ENCODE results near the gene MYT1. TPM values are rescaled to one million over a fixed set of nuclear protein-coding genes. Genes with fewer than 3 reads are reported as not detected.
"Not testable (repeated sequence)": the region's sequence is repeated elsewhere in the genome, so short reads cannot be mapped to it uniquely, and the experiment has no call there.

The MYT1 gene
- total RNA-seq, 2 donors from 2014 or later = 0.16 TPM; not detected in 1

DNA sequence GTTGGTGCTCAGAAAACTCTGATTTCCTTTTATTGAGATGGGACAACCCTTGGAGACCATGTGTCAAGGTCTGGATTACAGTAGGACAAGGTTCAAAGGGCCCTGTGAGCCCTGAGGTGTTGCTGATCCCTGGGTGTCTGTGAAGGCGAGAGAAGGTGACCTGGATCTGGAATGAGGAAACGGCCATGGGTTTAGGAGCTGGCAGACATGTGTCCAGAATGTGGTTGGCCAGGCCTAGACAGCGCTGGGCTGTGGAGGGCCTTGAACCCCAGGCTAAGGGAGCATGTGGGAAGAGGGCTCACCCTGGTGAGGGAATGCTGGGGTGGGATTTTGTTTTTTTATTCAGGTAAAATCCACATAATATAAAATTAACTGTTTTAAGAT is 116.2 kb downstream of the MYT1 start:
- Mint-ChIP-seq H3K36me3 (ENCODE audit: low read depth) (peaks cover 12% of the 10 kb centered on the region), H3K27me3 (no peaks in the 10 kb centered on the region), H3K9me3 (no peaks in the 10 kb centered on the region), H3K27ac (no peak overlapping the region), H3K4me1 (no peaks in the 10 kb centered on the region), H3K4me3 (no peak overlapping the region)
- no peak for ATAC-seq (replicated peaks)

DNA sequence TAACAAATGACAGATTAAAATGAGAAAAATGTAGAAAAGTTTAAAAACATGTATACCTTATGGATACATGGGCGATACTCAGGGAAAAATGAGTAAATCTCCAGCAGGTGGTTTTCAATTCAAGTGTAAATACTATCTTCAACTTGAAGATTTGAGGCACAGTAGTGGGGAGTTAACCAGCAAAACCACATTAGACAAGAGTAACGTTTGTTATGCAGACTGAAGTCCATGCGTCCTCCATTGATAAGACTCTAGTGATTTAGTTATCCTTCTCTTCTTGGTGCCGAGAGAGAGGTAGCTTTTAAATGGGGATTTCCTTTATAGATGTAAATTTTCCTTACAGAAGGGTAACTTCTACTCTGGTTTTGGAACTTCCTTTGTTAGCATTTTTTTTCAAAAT is 119.4 kb downstream of the MYT1 start:
- Mint-ChIP-seq H3K4me1 (no peaks in the 10 kb centered on the region), H3K4me3 (no peak overlapping the region), H3K9me3 (no peaks in the 10 kb centered on the region), H3K27me3 (no peaks in the 10 kb centered on the region), H3K36me3 (ENCODE audit: low read depth) (no peaks in the 10 kb centered on the region), H3K27ac (no peak overlapping the region)
- ATAC-seq (replicated peaks) = no peak

DNA sequence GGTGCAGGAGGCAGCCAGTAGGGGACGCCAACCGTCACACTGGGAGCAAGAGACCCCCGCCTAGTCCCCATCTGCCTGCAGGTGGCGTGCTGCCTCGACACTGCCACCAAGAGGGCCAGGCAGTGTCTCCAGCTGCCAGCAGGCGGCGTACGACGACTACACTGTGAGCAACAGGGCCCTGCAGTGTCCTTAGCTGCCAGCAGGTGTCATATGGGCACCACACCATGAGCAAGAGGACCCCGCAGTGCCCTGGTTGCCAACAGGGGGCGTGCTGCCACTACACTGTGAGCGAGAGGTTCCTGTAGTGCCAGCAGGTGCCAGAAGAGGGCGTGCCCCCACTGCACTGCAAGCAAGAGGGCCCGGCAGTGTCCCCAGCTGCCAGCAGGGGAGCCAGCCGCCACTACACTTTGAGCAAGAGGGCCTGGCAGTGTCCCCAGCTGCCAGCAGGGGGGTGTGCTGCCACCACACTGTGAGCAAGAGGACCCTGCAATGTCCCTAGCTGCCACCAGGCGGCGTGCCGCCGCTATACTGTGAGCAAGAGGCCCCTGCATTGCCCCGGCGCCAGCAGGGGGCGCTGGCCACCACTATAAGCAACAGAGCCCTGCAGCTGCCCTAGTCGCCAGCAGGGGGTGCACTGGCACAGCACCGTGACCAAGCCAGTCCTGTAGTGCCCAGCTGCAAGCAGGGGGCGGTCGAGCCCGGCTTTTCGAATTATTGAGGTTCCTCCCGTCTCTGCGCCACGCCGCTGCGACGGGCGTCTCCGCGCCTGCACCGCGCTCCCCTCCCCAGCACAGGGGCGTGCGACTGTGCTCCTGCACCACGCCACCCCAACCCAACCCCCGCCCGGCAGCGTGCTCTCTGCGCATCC is 121.6 kb downstream of the MYT1 start:
- H3K9me3 Mint-ChIP-seq = not testable (repeated sequence)

GRCh38 chr20:64286447-64287263 is 122.4 kb downstream of the MYT1 start:
- not testable (repeated sequence) for H3K4me1 Mint-ChIP-seq; ATAC-seq (replicated peaks); H3K9me3 Mint-ChIP-seq

More for the DNA sequence above, 121.6 kb downstream of the MYT1 start:
- not testable (repeated sequence) for H3K27ac Mint-ChIP-seq; H3K36me3 Mint-ChIP-seq (ENCODE audit: low read depth); H3K27me3 Mint-ChIP-seq; H3K4me3 Mint-ChIP-seq; H3K4me1 Mint-ChIP-seq
- ATAC-seq (replicated peaks) = peak; percentile 95

GRCh38 chr20:64287264-64287590 is 123.0 kb downstream of the MYT1 start:
- not testable (repeated sequence) for H3K36me3 Mint-ChIP-seq (ENCODE audit: low read depth); ATAC-seq (replicated peaks); H3K4me1 Mint-ChIP-seq; H3K27me3 Mint-ChIP-seq; H3K4me3 Mint-ChIP-seq; H3K9me3 Mint-ChIP-seq; H3K27ac Mint-ChIP-seq

More at GRCh38 chr20:64286447-64287263, 122.4 kb downstream of the MYT1 start:
- not testable (repeated sequence) for H3K27ac Mint-ChIP-seq; H3K27me3 Mint-ChIP-seq; H3K36me3 Mint-ChIP-seq (ENCODE audit: low read depth); H3K4me3 Mint-ChIP-seq

Other genes with a start within 250 kb of the MYT1 start
- 10 to 100 TPM; 27.5 to 36.2 TPM for gene UCKL1, start 208.0 kb upstream of the MYT1 start, total RNA-seq
- 10 to 100 TPM; 13.9 to 21.3 TPM for gene ZNF512B, start 194.5 kb upstream of the MYT1 start, total RNA-seq
- gene SAMD10, start 184.8 kb upstream of the MYT1 start, total RNA-seq = 10 to 100 TPM; 21.4 to 32.7 TPM
- 10 to 100 TPM; 88.5 to 97.4 TPM for gene PRPF6, start 183.3 kb upstream of the MYT1 start, total RNA-seq
- gene C20orf204, start 128.3 kb upstream of the MYT1 start, total RNA-seq = 10 to 100 TPM; 12.8 to 21.5 TPM
- gene SOX18, start 114.8 kb upstream of the MYT1 start, total RNA-seq = under 1 TPM; 0.13 to 0.22 TPM
- gene TCEA2, start 101.3 kb upstream of the MYT1 start, total RNA-seq = 10 to 100 TPM; 52.0 to 79.9 TPM
- 10 to 100 TPM; 38.6 to 49.4 TPM for gene RGS19, start 84.9 kb upstream of the MYT1 start, total RNA-seq
- gene OPRL1, start 84.4 kb upstream of the MYT1 start, total RNA-seq = under 1 TPM; 0.48 to 0.56 TPM
- under 1 TPM in 1 of 2 donors, not detected in 1; 0.71 TPM for gene LKAAEAR1, start 80.1 kb upstream of the MYT1 start, total RNA-seq
- not detected for gene NPBWR2, start 56.9 kb upstream of the MYT1 start, total RNA-seq
- gene PCMTD2, start 91.3 kb downstream of the MYT1 start, total RNA-seq = 10 to 100 TPM; 29.6 to 37.9 TPM